ENCODE measurements around the gene LPCAT3.

LPCAT3 gene

GRCh38 chr12:6963791-6964413 is 54.4 kb downstream of the LPCAT3 start:
- no peak for DNase-seq (ENCODE audit: low read depth in 2 of 2)

- no peak for DNase-seq (ENCODE audit: low read depth in 2 of 2)
Measured at GRCh38 chr12:6963016-6963731, 55.1 kb downstream of the LPCAT3 start.

- no peak for DNase-seq (ENCODE audit: low read depth in 2 of 2)
Measured at GRCh38 chr12:6962285-6963015, 55.8 kb downstream of the LPCAT3 start.

GRCh38 chr12:6961695-6962284 is 56.5 kb downstream of the LPCAT3 start:
- DNase-seq (ENCODE audit: low read depth in 2 of 2): no peak

GRCh38 chr12:6961278-6961694 is 57.0 kb downstream of the LPCAT3 start:
- peak; percentile 86 to 89 for DNase-seq (ENCODE audit: low read depth in 2 of 2)

- DNase-seq (ENCODE audit: low read depth in 2 of 2): no peak
Measured at GRCh38 chr12:6960593-6961277, 57.5 kb downstream of the LPCAT3 start.

GRCh38 chr12:6959805-6960592 is 58.3 kb downstream of the LPCAT3 start:
- no peak for DNase-seq (ENCODE audit: low read depth in 2 of 2)

- no peak for DNase-seq (ENCODE audit: low read depth in 2 of 2)
Measured at GRCh38 chr12:6959058-6959804, 59.0 kb downstream of the LPCAT3 start.

GRCh38 chr12:6958609-6959057 is 59.6 kb downstream of the LPCAT3 start:
- DNase-seq (ENCODE audit: low read depth in 2 of 2): no peak

- DNase-seq (ENCODE audit: low read depth in 2 of 2): no peak
Measured at GRCh38 chr12:6957741-6958608, 60.3 kb downstream of the LPCAT3 start.

GRCh38 chr12:6957151-6957701 is 61.0 kb downstream of the LPCAT3 start:
- DNase-seq (ENCODE audit: low read depth in 2 of 2): no peak

GRCh38 chr12:6956021-6956727 is 62.1 kb downstream of the LPCAT3 start:
- no peak for DNase-seq (ENCODE audit: low read depth in 2 of 2)

- DNase-seq (ENCODE audit: low read depth in 2 of 2): no peak
Measured at GRCh38 chr12:6955108-6956020, 62.9 kb downstream of the LPCAT3 start.

- no peak for DNase-seq (ENCODE audit: low read depth in 2 of 2)
Measured at GRCh38 chr12:6954316-6955107, 63.8 kb downstream of the LPCAT3 start.

- peak in 1 of 2 donors; percentile 75 for DNase-seq (ENCODE audit: low read depth in 2 of 2)
Measured at GRCh38 chr12:6953442-6954315, 64.6 kb downstream of the LPCAT3 start.
